Measurements from ENCODE around the gene PSMD1.
"Not testable (repeated sequence)": the region's sequence is repeated elsewhere in the genome, so short reads cannot be mapped to it uniquely, and the experiment has no call there.

Gene PSMD1

DNA sequence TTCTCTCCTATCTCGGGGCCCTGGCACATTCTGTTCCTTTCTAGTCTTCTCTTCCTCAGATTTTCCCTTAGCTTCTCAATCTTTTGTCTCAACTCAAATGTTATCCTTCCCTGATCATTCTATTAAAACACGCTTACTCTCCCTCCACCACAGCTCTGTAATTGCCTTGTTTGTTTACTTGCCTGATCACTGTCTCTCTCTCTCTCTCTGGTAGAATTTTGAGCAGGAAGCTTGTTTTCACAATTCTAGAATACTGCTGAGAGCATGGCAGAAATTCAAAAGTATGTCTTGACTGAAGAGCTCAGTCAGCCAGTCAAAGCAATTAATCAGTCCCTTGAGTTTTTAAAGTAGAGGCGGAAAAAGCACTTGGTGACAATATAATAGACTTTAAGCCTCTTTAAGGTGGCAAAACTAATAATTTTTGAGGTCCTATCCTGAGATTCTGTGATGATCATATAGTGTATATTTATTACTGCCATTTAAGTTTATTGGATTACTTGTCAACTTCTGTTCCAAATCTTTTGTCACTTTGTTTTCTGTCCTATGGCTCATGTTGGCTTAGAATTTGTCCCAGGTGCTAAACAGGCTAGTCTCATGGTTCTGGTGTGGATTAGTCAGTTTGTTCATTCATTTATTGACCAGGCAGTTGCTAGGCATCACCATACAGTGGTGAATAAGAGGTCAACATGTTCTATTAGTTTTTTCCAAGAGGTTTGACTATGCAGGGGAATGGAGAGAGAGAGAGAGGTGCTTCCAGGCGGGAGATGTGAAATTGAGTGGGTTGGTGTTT lies 2.3 kb downstream of the PSMD1 start:
- no peak for ATAC-seq

DNA sequence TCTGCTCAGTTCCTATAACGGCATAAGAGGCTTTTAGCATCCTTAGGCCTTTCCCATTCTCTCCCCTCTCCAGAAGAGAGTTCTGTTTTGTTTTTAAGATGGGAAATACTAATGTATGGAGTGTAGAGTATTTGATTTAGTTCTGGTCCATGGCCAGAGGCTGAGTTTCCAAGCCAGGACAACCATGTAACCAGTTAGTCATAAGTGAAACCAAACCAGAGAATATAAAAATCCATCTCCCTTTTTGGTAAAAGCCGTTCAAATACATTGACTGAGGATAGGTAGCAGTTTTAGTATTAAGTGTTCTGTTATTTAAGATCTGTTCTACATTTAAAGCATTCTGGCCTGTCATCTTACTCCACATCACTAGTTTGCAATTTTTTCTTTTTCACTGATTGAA lies 3.1 kb downstream of the PSMD1 start:
- ATAC-seq, result no peak

DNA sequence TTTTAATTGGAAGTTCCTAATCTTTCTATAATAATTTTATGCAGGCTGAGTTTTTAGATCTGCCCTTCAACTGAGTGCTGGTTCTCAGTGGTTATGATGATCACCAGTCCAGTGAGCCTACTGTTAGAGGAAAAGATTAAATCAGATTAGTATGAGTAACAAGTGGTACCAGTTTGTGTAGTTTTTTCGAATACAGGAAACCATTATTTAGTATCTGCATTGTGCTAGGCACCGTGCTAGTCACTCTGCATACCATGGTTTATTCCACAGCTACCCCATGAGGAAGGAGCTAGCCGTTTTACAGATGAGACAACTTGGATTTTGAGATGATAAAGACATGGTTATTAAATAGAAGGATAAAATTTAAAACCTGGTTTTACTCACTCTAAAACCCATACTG lies 6.1 kb downstream of the PSMD1 start:
- ATAC-seq, result peak in 1 of 2 donors; percentile 20

DNA sequence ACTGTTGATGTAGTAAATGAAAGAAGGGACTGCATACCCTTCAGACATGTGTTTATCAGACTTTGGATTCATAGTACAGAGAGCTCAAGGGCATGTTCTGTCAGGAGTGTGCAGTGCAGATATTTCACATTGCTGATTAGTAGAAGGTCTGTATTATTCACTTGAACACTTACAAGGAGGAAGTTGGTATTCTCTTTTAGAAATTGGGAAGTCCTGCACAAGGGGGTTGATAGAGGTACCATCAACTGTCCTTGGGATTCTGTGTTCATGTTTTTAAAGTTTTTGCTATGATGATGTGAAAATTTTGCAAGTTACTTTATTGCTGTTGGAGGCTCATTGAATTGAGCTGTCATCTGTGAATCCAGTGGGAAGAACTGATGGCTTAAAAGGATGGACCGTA lies 6.7 kb downstream of the PSMD1 start:
- no peak for ATAC-seq

DNA sequence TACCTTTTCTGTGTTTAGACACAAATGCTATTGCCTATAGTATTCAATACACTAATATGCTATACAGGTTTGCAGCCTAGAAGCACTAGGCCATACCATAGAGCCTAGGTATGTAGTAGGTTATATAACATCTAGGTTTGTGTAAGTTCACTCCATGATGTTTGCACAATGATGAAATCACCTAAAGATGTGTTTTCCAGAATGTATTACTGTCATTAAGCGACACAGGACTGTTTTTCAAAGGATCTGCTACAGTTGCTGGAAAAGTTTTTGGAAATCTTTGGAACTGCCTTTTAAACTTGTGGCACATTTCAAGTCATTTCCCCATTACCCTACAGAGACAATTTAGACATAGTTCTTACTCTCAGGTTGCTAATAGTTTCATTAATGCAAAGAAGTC lies 9.3 kb downstream of the PSMD1 start:
- ATAC-seq, result no peak

DNA sequence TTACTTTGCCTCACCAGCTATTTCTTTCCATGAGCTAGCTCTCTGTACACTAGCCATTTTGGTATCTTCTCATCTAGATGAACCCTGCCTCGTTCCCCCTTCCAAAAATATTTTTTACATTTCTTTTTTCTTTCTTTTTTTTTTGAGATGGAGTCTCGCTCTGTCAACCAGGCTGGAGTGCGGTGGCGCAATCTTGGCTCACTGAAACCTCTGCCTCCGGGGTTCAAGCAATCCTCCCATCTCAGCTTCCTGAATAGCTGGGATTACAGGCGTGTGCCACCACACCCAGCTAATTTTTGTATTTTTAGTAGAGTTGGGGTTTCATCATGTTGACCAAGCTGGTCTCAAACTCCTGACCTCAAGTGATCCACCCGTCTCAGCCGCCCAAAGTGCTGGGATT lies 10.9 kb downstream of the PSMD1 start:
- ATAC-seq, result not testable (repeated sequence)

DNA sequence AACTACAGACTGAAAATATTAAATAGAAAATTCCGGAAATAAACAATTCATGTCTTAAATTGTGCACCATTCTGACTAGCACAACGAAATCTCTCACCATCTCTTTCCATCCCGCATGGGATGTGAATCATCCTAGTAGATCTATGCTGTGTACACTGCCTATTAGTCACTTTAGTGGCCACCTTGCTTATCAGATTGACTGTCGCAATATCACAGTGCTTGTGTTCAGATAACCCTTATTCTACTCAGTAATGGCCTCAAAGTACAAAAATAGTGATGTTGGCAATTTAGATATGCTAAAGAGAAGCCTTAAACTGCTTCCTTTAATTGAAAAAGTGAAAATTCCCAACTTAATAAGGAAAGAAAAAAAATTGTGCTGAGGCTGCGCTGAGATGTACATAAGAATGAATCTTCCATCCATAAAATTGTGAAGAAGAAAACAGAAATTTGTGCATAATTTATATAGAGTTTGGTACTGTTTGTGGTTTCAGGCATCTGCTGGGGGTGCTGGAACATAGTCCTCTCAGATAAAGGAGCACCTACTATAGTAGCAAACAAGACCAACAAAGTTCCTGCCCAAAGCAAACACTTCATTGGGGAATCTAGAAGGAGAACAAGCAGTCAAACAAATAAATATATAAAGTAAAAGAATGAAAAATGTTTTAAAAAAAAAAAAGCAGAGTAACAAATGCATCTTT lies 12.0 kb downstream of the PSMD1 start:
- peak; percentile 91 to 97 for ATAC-seq

DNA sequence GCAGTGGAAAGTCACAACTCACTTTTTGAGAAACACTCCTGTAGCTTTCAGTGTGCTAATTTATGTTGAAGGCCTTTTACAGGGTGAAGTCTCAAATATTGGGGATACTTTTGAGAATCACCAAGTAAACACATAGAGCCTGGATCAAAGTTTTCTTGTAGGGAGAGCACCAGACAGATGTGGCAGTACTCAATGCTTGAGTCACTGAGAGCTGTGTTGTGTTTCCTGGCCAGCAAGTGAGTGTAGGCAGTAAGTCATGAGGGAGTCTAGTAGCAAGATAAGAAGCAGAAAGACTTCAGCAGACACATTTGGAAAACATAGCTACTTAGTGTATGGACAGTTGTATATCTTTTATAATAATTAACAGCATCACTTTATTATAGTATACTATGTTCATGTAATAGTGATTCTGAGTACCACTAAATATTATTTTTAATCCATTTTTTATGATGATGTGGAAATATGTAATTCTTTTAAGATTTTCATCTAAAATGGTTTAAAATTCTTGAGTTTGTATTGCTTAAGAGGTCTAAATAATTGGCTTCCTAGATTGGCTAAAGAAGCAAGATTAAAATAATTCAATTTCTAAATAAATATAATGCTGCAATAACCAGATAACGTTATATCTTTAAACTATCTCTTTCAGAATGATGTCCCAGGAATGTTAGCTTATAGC lies 12.8 kb downstream of the PSMD1 start:
- no peak for ATAC-seq

DNA sequence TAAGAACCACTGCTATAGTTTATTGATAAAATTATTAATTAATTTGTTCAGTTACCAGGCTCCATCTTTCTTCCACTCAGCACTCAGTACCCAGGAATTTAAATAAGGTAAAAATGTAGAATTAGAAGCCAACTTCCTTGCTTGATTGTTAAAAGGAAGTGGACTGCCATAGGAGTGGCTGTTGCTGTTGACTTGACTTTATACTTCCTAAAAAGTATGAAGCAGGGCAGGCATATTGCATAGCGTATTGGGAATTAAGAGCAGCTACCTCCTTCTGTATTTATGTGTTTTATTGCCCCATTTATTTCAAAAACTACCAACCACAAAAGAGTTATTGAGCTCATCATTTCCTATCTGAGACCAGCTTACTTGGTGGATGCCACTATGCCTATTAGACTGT lies 27.9 kb downstream of the PSMD1 start:
- ATAC-seq, result no peak

DNA sequence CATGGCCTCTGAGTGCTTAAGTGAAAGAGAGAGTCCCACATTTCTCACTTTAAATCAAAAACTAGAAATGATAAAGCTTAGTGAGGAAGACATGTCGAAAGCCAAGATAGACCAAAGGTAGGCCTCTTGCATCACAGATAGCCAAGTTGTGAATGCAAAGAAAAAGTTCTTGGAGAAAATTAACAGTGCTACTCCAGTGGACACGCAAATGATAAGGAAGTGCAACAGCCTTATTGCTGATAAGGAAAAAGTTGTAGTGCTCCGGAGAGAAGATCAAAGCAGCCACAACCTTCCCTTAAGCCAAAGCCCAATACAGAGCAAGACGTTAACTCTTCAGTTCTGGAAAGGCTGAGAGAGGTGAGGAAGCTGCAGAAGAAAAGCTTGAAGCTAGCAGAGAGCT lies 32.1 kb downstream of the PSMD1 start:
- no peak for ATAC-seq

DNA sequence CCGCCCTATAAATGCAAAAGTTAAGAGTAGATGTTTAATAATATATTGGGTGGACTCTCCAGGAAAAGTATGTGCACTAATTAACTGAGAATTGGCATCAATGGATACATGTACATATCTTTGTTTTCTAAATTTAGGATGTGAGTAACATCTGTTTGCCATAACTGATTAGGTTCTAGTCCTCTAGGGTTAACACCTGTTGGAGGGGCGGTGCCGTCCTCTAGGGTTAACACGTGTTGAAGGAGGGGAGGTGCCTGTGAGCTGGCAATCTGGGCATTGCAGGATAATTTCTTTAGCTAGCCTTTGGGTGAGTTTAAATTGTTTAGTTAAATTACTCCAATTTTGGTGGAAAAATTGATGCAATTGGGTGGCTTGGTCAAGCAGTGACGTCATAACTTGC lies 37.3 kb downstream of the PSMD1 start:
- ATAC-seq, result no peak

DNA sequence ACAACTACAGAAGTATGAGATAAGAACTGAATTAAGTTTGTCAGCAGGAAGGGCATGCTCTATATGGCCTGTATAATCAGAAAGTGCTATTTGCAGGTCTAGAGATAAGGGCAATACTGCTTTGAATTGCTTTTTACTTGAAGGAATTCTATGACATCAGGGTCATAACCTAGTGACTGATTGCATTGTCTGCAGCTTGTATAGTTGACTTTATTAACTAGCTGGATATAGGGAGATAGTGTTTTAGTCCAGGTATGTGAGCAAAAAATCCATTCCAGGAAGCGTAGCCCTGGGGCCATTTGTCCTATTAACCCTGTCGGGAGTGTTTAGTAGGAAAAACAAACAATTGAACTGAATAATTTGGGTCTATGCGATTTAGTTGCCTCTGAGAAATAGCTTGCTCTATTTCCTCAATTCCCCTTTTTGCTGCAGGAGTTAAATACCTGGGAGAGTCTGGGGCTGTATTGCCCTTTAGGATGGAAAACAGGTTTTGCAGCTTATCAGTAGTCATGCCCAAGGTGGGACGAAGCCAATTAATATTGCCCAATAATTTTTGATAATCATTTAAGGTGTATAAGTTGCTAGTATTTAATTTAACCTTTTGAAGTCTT lies 38.2 kb downstream of the PSMD1 start:
- no peak for ATAC-seq

DNA sequence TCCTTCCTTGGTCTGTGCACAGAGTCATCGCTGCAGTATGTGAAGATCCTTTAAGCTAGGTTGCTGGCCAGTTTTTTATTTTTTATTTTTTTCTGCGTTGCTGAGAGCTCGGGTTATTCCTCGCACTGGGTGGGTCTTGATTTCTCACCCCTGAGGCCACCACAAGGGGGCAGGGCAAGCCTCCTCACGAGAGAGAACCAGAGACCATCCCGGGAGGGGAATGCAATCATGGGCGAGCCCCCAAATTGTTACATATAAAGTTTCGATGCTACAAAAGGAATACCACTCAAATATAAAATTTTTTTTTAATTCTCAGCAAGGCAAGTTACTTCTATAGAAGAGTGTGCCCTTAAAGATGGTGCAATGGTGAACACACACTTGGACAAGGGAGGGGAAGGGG lies 43.3 kb downstream of the PSMD1 start:
- no peak for ATAC-seq

DNA sequence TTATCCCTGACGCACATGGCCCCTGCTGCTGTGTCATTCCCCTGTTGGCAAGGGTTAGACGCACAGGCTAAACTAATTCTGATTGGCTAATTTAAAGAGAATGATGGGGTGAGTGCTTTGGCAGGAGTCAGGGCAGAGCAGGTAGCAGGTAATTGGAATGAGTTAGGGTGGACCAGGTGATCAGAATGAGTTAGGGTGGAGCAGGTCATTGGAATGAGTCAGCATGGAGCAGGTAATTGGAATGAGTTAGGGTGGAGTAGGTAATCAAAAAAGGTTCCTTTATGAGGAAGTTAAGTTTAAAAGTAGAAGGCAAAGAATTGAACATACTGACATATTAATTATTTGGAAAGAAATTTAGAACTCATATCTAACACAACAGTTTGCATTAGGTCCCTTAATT lies 43.7 kb downstream of the PSMD1 start:
- not testable (repeated sequence) for ATAC-seq

DNA sequence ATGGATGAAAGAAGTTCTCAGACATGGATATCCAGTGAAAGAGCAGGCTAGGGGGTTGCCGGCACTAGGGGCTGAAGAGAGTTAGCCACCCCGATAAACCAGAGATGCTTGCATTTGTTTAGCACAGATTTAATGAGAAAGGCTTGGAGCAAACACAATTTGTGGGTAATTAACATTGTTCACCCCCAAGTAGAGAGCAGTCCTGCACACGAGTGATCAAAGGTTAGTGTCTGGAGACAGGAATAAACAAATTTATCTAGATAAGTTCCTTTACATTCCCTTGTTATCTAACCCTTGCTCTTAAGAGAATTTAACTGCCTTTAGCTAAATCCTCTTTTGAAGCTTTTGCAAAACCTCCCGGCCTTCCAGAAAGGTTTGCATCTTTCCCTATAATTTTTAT lies 44.3 kb downstream of the PSMD1 start:
- no peak for ATAC-seq

DNA sequence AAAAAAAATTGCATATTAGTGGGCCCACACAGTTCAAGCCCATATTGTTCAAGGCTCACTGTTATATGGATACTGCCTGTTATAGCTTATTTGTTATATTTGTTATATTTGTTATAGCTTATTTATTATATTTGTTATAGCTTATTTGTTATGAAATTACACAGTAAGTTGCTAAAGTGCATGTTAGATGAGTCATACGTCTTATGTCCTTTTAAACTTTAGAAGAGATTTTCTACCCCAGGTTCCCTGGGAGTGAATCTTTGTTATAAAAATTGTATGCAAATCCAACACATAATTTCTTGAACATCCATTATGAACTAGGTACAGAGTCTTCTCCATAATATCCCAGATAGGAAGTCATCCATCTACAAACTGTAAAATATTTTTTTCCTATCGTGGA lies 46.1 kb downstream of the PSMD1 start:
- ATAC-seq, result no peak

DNA sequence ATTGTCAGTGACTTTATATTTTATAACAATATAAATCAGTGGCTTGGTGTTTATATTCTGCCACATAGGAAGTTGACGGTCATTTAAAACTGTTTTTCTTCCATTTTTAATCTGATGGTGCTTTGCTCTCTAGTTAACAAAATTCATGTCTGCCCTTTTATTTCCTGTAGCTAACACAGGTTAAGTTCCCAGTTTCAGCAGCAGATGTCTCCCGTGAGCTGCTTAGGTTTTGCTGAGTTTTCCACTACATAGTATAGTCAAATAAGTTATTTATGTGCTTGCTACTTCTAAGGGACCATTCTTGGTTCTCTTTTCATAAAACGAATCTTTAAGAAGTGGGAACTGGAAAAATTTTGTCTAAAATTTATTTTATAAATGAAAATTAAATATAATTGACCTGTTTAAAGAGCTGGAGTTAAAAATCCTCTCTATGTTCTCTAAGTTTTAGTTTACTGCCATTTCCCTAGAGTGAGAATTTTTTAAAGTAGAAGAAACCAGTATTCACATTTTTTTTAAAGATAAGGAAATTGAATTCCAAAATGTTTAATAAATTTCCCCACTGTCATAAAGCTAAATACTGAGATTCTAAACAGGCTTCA lies 47.5 kb downstream of the PSMD1 start:
- peak in 1 of 2 donors; percentile 73 for ATAC-seq

DNA sequence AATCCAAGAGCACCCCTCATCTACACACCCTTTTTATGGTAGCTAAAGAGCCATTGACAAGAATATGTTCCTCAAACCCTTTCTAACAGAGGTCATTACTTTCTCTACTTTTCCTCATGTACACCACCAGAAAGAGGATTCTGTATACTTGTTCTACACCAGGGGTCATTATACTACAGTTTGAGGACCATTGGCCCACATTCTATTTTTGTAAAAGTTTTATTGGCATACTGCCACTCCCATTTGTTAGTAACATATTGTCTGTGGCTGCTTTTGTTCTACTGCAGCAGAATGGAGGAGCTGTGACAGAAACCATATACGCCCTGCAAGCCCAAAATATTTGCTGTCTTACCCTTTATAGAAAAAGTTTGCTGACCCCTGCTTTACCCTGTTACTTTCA lies 53.9 kb downstream of the PSMD1 start:
- no peak for ATAC-seq

DNA sequence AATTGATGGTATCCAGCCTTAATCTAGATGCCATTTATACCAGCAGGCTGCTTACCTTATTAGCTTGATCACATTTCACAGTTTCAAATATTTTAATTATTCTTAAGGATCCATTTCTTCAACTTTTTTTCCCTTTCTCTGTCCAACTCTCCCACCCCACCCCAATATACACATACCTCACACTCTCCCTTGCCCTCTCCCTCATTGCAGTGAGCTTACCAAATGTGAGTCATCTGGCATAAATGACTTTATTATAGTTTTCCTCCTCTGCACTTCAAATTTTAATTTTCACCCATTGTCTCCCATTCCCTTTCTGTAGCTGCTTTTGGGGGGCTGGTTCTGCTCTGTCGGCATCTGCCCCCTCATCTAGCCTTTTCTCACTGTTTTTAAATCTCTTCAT lies 55.3 kb downstream of the PSMD1 start:
- no peak for ATAC-seq

DNA sequence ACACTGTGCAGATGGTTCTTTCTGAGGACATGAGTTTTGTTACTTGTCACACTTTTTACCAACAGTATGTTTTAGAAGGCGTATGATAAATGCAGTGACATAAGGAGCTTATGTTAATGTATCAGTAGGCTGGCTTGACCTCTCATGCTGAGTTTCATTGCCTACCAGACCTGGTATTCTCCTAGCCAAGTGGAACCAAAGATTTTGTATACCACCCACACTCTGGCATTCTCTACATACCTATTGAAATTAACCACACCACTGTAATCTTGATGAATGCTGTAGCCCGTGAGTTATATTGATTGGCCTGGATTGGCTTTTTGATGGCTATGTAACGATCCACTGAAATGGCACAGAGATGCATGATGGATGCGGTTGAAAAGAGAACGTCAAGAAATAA lies 56.8 kb downstream of the PSMD1 start:
- no peak for ATAC-seq

DNA sequence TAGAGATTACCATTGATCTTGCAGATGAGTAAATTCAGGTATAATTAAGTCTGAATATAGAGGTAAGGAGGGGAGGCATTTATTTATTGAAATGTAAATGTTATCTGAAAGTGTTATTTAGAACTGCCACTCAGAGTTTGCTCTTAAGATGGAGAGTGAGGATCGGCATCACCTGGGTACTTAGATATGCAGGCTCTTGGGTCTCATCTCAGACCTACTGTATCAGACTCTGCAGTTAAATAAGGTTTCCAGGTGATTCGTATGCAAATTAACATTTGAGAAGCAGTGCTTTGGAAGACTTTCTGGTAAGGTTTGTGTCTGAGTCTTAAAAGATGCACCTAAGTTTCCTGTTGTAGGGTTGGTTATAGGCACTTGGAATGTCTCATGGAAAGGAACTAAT lies 59.0 kb downstream of the PSMD1 start:
- no peak for ATAC-seq

DNA sequence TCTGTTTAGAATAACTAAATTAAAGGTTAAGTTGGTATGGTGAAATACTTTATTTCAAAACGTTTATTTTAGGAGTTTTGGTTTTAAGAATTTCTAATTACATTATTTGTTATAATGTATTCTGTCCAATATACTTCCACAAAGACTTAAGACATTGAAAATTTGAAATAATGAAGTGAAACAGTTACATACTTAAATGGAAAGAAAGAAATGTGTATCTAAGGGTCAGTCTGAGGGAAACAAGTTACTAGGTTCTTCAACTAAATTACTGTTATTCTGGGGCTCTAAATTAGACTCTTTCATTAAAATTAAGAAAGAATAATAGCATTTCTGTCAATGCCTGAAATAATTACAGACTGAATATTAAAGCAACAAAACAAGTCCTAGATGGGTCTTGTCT lies 60.5 kb downstream of the PSMD1 start:
- ATAC-seq, result no peak
